ENCODE measurements around the gene TMC4.

- no peak for TF ChIP-seq CTCF (conservative IDR thresholded peaks at IDR 0.05)
- no peak for TF ChIP-seq EZH2 (IDR thresholded peaks at IDR 0.05; ENCODE audit: low read depth)
These were observed 44.6 kb downstream of the TMC4 start for GRCh38 chr19:54128441-54128725.

Data from PC-9 (cell line).